Epithelial cell of proximal tubule (primary cell): Measurements from ENCODE around the gene ZNF577. TPM values are rescaled to one million over a fixed set of nuclear protein-coding genes. Genes with fewer than 3 reads are reported as not detected.

Experiments used
- DNase-seq: peaks from one replicate; pipeline ENCODE4 v3.0.0-alpha.2; 2011; ENCODE audit warnings: low read depth
- H3K4me3 ChIP-seq: 2 replicates; pipeline ENCODE4 v1.5.1; 2011; ENCODE audit warnings: low read depth, mild to moderate bottlenecking, low read length
- total RNA-seq: library from RNA; depleted of rRNA; stranded (reverse); fragments of >200 nt; gene quantifications from 2 replicates; pipeline ENCODE4 v1.2.3, GENCODE V29; 2015
- TF ChIP-seq, protein P1 (sequence below): conservative IDR thresholded peaks from 2 replicates; pipeline ENCODE4 v1.5.1; 2012; ENCODE audit warnings: low read depth, mild to moderate bottlenecking, low read length

Gene ZNF577
- total RNA-seq, 1 donor from 2014 or later = 2.2 TPM

DNA sequence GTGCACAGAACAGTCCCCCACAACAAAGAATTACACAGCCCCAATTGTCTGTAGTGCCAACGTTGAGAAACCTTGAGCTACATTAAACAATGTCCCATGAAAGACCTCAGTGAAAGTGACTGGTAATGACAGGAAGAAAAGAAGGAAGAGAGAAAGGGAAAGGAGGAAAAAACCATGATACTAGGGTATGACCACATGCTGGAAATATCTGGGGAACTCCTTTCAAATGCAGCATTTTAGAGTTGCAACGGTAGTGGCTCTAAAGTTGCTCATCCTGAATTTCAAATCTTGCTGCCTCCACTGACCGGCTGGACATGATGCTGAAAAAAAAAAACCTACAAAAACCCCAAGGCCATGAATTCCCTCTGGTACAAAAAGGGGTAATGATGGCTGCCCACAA, 66.3 kb downstream of the ZNF577 start:
- H3K4me3 ChIP-seq = no peak overlapping the region
- no peak for DNase-seq
- TF ChIP-seq, protein P1, sequence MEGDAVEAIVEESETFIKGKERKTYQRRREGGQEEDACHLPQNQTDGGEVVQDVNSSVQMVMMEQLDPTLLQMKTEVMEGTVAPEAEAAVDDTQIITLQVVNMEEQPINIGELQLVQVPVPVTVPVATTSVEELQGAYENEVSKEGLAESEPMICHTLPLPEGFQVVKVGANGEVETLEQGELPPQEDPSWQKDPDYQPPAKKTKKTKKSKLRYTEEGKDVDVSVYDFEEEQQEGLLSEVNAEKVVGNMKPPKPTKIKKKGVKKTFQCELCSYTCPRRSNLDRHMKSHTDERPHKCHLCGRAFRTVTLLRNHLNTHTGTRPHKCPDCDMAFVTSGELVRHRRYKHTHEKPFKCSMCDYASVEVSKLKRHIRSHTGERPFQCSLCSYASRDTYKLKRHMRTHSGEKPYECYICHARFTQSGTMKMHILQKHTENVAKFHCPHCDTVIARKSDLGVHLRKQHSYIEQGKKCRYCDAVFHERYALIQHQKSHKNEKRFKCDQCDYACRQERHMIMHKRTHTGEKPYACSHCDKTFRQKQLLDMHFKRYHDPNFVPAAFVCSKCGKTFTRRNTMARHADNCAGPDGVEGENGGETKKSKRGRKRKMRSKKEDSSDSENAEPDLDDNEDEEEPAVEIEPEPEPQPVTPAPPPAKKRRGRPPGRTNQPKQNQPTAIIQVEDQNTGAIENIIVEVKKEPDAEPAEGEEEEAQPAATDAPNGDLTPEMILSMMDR = no peak

Other genes with a start within 250 kb of the ZNF577 start
- gene SIGLEC14, start 241.1 kb downstream of the ZNF577 start, total RNA-seq = not detected in 2 replicates
- gene SPACA6, start 194.6 kb downstream of the ZNF577 start, total RNA-seq = 4.7 and 4.9 TPM in 2 replicates
- gene HAS1, start 164.0 kb downstream of the ZNF577 start, total RNA-seq = 0.35 TPM in 1 of 2 replicates, not detected in the other
- gene FPR1, start 136.1 kb downstream of the ZNF577 start, total RNA-seq = 0.22 TPM in 1 of 2 replicates, not detected in the other
- gene FPR2, start 126.8 kb downstream of the ZNF577 start, total RNA-seq = not detected in 2 replicates
- not detected in 2 replicates for gene FPR3, start 92.8 kb downstream of the ZNF577 start, total RNA-seq
- 5.4 and 15.6 TPM in 2 replicates for gene ZNF649, start 17.1 kb upstream of the ZNF577 start, total RNA-seq
- 5.5 and 8.3 TPM in 2 replicates for gene ZNF613, start 39.5 kb upstream of the ZNF577 start, total RNA-seq
- 2.7 and 4.3 TPM in 2 replicates for gene ZNF350, start 98.9 kb upstream of the ZNF577 start, total RNA-seq
- gene ZNF615, start 120.3 kb upstream of the ZNF577 start, total RNA-seq = 2.7 and 7.0 TPM in 2 replicates
- gene ZNF614, start 140.4 kb upstream of the ZNF577 start, total RNA-seq = 2.5 and 5.3 TPM in 2 replicates
- 1.6 and 2.8 TPM in 2 replicates for gene ZNF432, start 160.9 kb upstream of the ZNF577 start, total RNA-seq
- 3.3 and 5.0 TPM in 2 replicates for gene ZNF841, start 207.8 kb upstream of the ZNF577 start, total RNA-seq